GM19240 (cell line): ENCODE data around the gene PAQR9.
A peak's percentile ranks its signal among the peaks of the same experiment; 100 is the strongest.

Experiments used
- DNase-seq: peaks from one replicate; pipeline ENCODE4 v3.0.0; 2011; ENCODE audit warnings: low spot score; ENCODE audit not compliant: insufficient read length

PAQR9 gene

GRCh38 chr3:142951794-142952193 lies 11.7 kb downstream of the PAQR9 start:
- DNase-seq, result no peak

- DNase-seq, result no peak
These were observed 12.5 kb downstream of the PAQR9 start for GRCh38 chr3:142950972-142951371.

- DNase-seq, result no peak
These were observed 15.5 kb downstream of the PAQR9 start for GRCh38 chr3:142947799-142948575.

GRCh38 chr3:142947352-142947751 lies 16.1 kb downstream of the PAQR9 start:
- DNase-seq, result no peak

- DNase-seq, result no peak
These were observed 16.6 kb downstream of the PAQR9 start for GRCh38 chr3:142946861-142947260.

- DNase-seq, result no peak
These were observed 18.5 kb downstream of the PAQR9 start for GRCh38 chr3:142945023-142945422.

- no peak for DNase-seq
These were observed 19.1 kb downstream of the PAQR9 start for GRCh38 chr3:142944342-142944741.

- DNase-seq, result no peak
These were observed 19.6 kb downstream of the PAQR9 start for GRCh38 chr3:142943870-142944269.

GRCh38 chr3:142943349-142943748 lies 20.1 kb downstream of the PAQR9 start:
- DNase-seq, result no peak

- DNase-seq, result no peak
These were observed 21.9 kb downstream of the PAQR9 start for GRCh38 chr3:142941373-142942123.

GRCh38 chr3:142940472-142940871 lies 23.0 kb downstream of the PAQR9 start:
- no peak for DNase-seq

- no peak for DNase-seq
These were observed 23.5 kb downstream of the PAQR9 start for GRCh38 chr3:142940000-142940399.

- DNase-seq, result no peak
These were observed 27.5 kb downstream of the PAQR9 start for GRCh38 chr3:142935963-142936362.

GRCh38 chr3:142934887-142935269 lies 28.6 kb downstream of the PAQR9 start:
- no peak for DNase-seq

GRCh38 chr3:142934128-142934886 lies 29.2 kb downstream of the PAQR9 start:
- no peak for DNase-seq

- peak; percentile 32 for DNase-seq
These were observed 32.3 kb downstream of the PAQR9 start for GRCh38 chr3:142931222-142931621.

GRCh38 chr3:142930463-142930862 lies 33.0 kb downstream of the PAQR9 start:
- no peak for DNase-seq

GRCh38 chr3:142929890-142930289 lies 33.6 kb downstream of the PAQR9 start:
- no peak for DNase-seq

- peak; percentile 32 for DNase-seq
These were observed 34.4 kb downstream of the PAQR9 start for GRCh38 chr3:142929109-142929508.

- no peak for DNase-seq
These were observed 37.0 kb downstream of the PAQR9 start for GRCh38 chr3:142926368-142926944.

- DNase-seq, result no peak
These were observed 38.3 kb downstream of the PAQR9 start for GRCh38 chr3:142925140-142925539.

GRCh38 chr3:142923694-142924093 lies 39.8 kb downstream of the PAQR9 start:
- DNase-seq, result no peak
